Spleen (tissue), 11 donors: ENCODE measurements around the gene SDK2. TPM values are rescaled to one million over a fixed set of nuclear protein-coding genes. Genes with fewer than 3 reads are reported as not detected.

Experiments used
- DNase-seq: peaks from one replicate; pipeline ENCODE4 v3.0.0-alpha.2; 2020
- H3K27ac ChIP-seq, 8 donors: fragments of 200-600 bp; sonication (generic) in 7 of 8; 1 replicate in 4 of 8; 2 replicates in 4 of 8; pipeline versions ENCODE4 v1.5.0 to v1.8.0; 2016 to 2021; ENCODE audit warnings: inconsistent platforms in 4 of 8, mild to moderate bottlenecking in 4 of 8, moderate library complexity in 1 of 8
- H3K27me3 ChIP-seq, 7 donors: fragments of 200-600 bp; sonication (generic) in 6 of 7; replicated peaks in 1 of 7; 1 replicate in 4 of 7; 2 replicates in 3 of 7; pipeline versions ENCODE4 v1.5.0 to v1.8.0; 2016 to 2021; ENCODE audit warnings: inconsistent platforms in 3 of 7, mild to moderate bottlenecking in 1 of 7
- H3K36me3 ChIP-seq, 6 donors: fragments of 200-600 bp; sonication (generic) in 5 of 6; 1 replicate in 4 of 6; 2 replicates in 2 of 6; pipeline versions ENCODE4 v1.5.0 to v1.8.0; 2016 to 2021; ENCODE audit warnings: inconsistent platforms in 2 of 6
- H3K4me1 ChIP-seq, 6 donors: fragments of 200-600 bp; sonication (generic) in 5 of 6; 1 replicate in 3 of 6; 2 replicates in 3 of 6; pipeline versions ENCODE4 v1.5.0 to v1.8.0; 2016 to 2021; ENCODE audit warnings: inconsistent platforms in 3 of 6
- H3K4me3 ChIP-seq, 8 donors: fragments of 200-600 bp; sonication (generic) in 7 of 8; 1 replicate in 4 of 8; 2 replicates in 4 of 8; pipeline versions ENCODE4 v1.5.0 to v1.8.0; 2016 to 2021; ENCODE audit warnings: inconsistent platforms in 4 of 8, mild to moderate bottlenecking in 4 of 8, moderate library complexity in 2 of 8
- H3K9me3 ChIP-seq, 8 donors: fragments of 200-600 bp; sonication (generic) in 7 of 8; 1 replicate in 4 of 8; 2 replicates in 4 of 8; pipeline versions ENCODE4 v1.5.0 to v1.8.0; 2016 to 2021; ENCODE audit warnings: inconsistent platforms in 4 of 8
- CTCF ChIP-seq, 11 experiments: fragments of 200-600 bp in 7 of 11; fragments of 450-650 bp in 4 of 11; sonication (generic) in 4 of 11; IDR thresholded peaks in 8 of 11; conservative IDR thresholded peaks in 3 of 11; 1 replicate in 7 of 11; 2 replicates in 4 of 11; pipeline versions ENCODE4 v1.4.0 to v1.8.0; 2016 to 2021; ENCODE audit warnings: antibody characterized with exemption in 11 of 11, inconsistent platforms in 4 of 11, mild to moderate bottlenecking in 1 of 11
- POLR2A ChIP-seq, 3 donors: fragments of 450-650 bp; IDR thresholded peaks; one replicate each; pipeline ENCODE4 v1.5.1; 2017; ENCODE audit warnings: antibody characterized with exemption in 3 of 3, mild to moderate bottlenecking in 1 of 3
- POLR2AphosphoS5 ChIP-seq, 3 donors: sonication (generic); formaldehyde crosslinking; IDR thresholded peaks; one replicate each; pipeline ENCODE4 v1.5.1; 2017; ENCODE audit warnings: antibody characterized with exemption in 3 of 3
- WGBS, 5 donors: extraction: QIAGEN DNeasy Blood & Tissue Kit in 3 of 5; methylation state at CpG; one replicate each; pipeline versions ENCODE4 v1.1.5 to v1.1.7; 2013 to 2018; 5-methylcytosine and 5-hydroxymethylcytosine counted together
- intact Hi-C: fragments of 100-400 bp; cut with DNase I; formaldehyde crosslinking; loops from one replicate; pipeline ENCODE4 v1.15.0; 2023; ENCODE audit warnings: low total_unique reads
- polyA plus RNA-seq, 3 donors: library from polyadenylated mRNA; stranded (reverse); fragments of 200-250 nt; gene quantifications; one replicate each; pipeline ENCODE4 v1.2.1, GENCODE V29; 2013
- total RNA-seq, 7 donors: library from RNA; depleted of rRNA in 3 of 7; stranded (reverse); fragments of >200 nt in 3 of 7; fragmentation: NEBNext Ultra II Directional in 4 of 7; extraction: Animal tissue kit (Norgen Biotek cat#: 25700) in 4 of 7; gene quantifications; one replicate each; pipeline versions ENCODE4 v1.1.0 to v1.2.1, GENCODE V29; 2016 to 2021
- donor health status: healthy with polysubstance abuse.
- donor health status: DM: no; HTN: no; CAD: no; lungs with moderate emphysema.
- donor health status: DM: no; HTN: no; CAD: no.
- donor health status: Bipolar disorder and iron deficiency.
- donor health status: healthy.
- donor health status: DM: no; HTN: no; CAD: no.
- donor health status: DM: yes; HTN: yes; CAD: no.

SDK2 gene
- total and polyA plus RNA-seq, 10 donors = 0.86 to 16.5 (median 9.7) TPM

- peak; percentile 69 for DNase-seq
- TF ChIP-seq POLR2A (IDR thresholded peaks at IDR 0.05) (no peak), POLR2AphosphoS5 (IDR thresholded peaks at IDR 0.05) (peak in 2 of 3 donors; percentile 59 to 64), CTCF (IDR thresholded peaks at IDR 0.05 in 8 of 11, conservative IDR thresholded peaks at IDR 0.05 in 3 of 11) (no peak)
- Histone ChIP-seq H3K36me3 (peaks cover 0 to 16% (median 0%) of the 10 kb centered on the region in 6 donors), H3K27me3 (no peaks in the 10 kb centered on the region), H3K27ac (peak overlapping the region in 6 of 8 donors; percentile 41 to 77 (median 66)), H3K9me3 (no peaks in the 10 kb centered on the region), H3K4me3 (no peak overlapping the region), H3K4me1 (peaks cover 0 to 20% (median 16%) of the 10 kb centered on the region in 6 donors)
- intact Hi-C loops = no loop called here
- 48 to 75% (median 72%) methylated on average over 13 of the region's 13 CpGs for WGBS, 5 donors
These were observed 232.9 kb downstream of the SDK2 start for GRCh38 chr17:73411313-73411747.

GRCh38 chr17:73410586-73411312, 233.5 kb downstream of the SDK2 start:
- peak in 2 of 3 donors; percentile 74 to 77 for TF ChIP-seq POLR2AphosphoS5 (IDR thresholded peaks at IDR 0.05)
- no peak for TF ChIP-seq CTCF (IDR thresholded peaks at IDR 0.05 in 8 of 11, conservative IDR thresholded peaks at IDR 0.05 in 3 of 11)
- peaks cover 0 to 15% (median 0%) of the 10 kb centered on the region in 6 donors for H3K36me3 ChIP-seq
- intact Hi-C loops = no loop called here
- H3K27me3 ChIP-seq = no peaks in the 10 kb centered on the region
- no peak overlapping the region for H3K4me3 ChIP-seq
- peak; percentile 65 for DNase-seq
- WGBS, 5 donors = 43 to 63% (median 55%) methylated on average over 10 to 11 of the region's 11 CpGs
- peaks cover 0 to 20% (median 16%) of the 10 kb centered on the region in 6 donors for H3K4me1 ChIP-seq
- peak overlapping the region in 7 of 8 donors; percentile 19 to 77 (median 63) for H3K27ac ChIP-seq
- no peaks in the 10 kb centered on the region for H3K9me3 ChIP-seq

- peak; percentile 14 for DNase-seq
- intact Hi-C loops = no loop called here
- H3K4me3 ChIP-seq = no peak overlapping the region
- TF ChIP-seq POLR2A (IDR thresholded peaks at IDR 0.05) (no peak), CTCF (IDR thresholded peaks at IDR 0.05 in 8 of 11, conservative IDR thresholded peaks at IDR 0.05 in 3 of 11) (no peak), POLR2AphosphoS5 (IDR thresholded peaks at IDR 0.05) (no peak)
- peaks cover 0 to 19% (median 0%) of the 10 kb centered on the region in 6 donors for H3K36me3 ChIP-seq
- H3K27me3 ChIP-seq = no peaks in the 10 kb centered on the region
- no peak overlapping the region for H3K27ac ChIP-seq
- no peaks in the 10 kb centered on the region for H3K9me3 ChIP-seq
- peaks cover 0 to 7% (median 0%) of the 10 kb centered on the region in 6 donors for H3K4me1 ChIP-seq
- 71 to 90% (median 86%) methylated on average over 4 of the region's 4 CpGs for WGBS, 5 donors
These were observed 240.0 kb downstream of the SDK2 start for GRCh38 chr17:73404246-73404645.

- DNase-seq = peak; percentile 22
- TF ChIP-seq POLR2A (IDR thresholded peaks at IDR 0.05) = no peak
- no peak for TF ChIP-seq POLR2AphosphoS5 (IDR thresholded peaks at IDR 0.05)
- TF ChIP-seq CTCF (IDR thresholded peaks at IDR 0.05 in 8 of 11, conservative IDR thresholded peaks at IDR 0.05 in 3 of 11) = no peak
- no peak overlapping the region for H3K4me3 ChIP-seq
These were observed 241.8 kb downstream of the SDK2 start for GRCh38 chr17:73402466-73402865.

More at GRCh38 chr17:73402466-73402865, 241.8 kb downstream of the SDK2 start:
- Histone ChIP-seq H3K4me1 (peaks cover 0 to 7% (median 0%) of the 10 kb centered on the region in 6 donors), H3K27me3 (no peaks in the 10 kb centered on the region), H3K27ac (no peak overlapping the region), H3K36me3 (peaks cover 0 to 32% (median 0%) of the 10 kb centered on the region in 6 donors), H3K9me3 (no peaks in the 10 kb centered on the region)
- intact Hi-C loops = no loop called here
- 79 to 90% (median 84%) methylated on average over 7 of the region's 7 CpGs for WGBS, 5 donors
